NT2/D1 (cell line): Measurements from ENCODE around the gene SRPK2.

Experiments used
- SUZ12 ChIP-seq: IDR thresholded peaks from 2 replicates; pipeline ENCODE4 v1.6.1; 2011; ENCODE audit not compliant: insufficient read length, insufficient read depth; ENCODE audit errors: extremely low read depth
- YY1 ChIP-seq: IDR thresholded peaks from 2 replicates; pipeline ENCODE4 v1.6.1; 2011; ENCODE audit not compliant: insufficient read length, insufficient read depth
- ZNF274 ChIP-seq: IDR thresholded peaks from 2 replicates; pipeline ENCODE4 v1.6.1; 2011; ENCODE audit warnings: mild to moderate bottlenecking, low read depth, low read length

DNA sequence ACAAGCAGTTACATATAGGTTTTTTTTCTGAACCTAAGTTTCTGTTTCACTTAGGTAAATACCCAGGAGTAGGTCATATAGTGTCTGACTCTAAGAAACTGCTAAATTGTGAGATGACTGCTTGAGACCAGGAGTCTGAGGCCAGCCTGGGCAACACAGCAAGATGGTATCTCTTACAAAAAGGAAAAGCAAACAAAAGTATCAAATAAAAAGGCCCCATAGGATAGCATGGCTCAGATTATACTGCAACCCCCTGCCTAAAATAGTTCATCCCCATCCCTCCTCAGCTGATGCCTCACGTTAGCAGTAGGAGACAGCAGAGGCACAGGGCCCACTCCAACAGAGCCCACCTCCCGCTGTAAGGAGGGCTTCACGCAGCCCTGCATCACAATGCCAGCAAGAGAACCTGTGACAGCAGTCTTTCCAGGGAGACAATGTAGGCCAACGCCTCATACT, 90.3 kb downstream of the SRPK2 start:
- TF ChIP-seq YY1 (no peak), SUZ12 (no peak), ZNF274 (no peak)
